Measurements from ENCODE around the gene CFAP100. TPM values are rescaled to one million over a fixed set of nuclear protein-coding genes. Genes with fewer than 3 reads are reported as not detected.
A peak's percentile ranks its signal among the peaks of the same experiment; 100 is the strongest.

CFAP100 gene
- total RNA-seq, 2 donors from 2014 or later: 0.44 to 0.66 TPM

- H3K4me1 Mint-ChIP-seq: peaks cover 29% of the 10 kb centered on the region
- no peak for DNase-seq
Measured at GRCh38 chr3:126476166-126477060, 81.7 kb downstream of the CFAP100 start.

GRCh38 chr3:126477061-126477380 is 82.3 kb downstream of the CFAP100 start:
- Histone ChIP-seq H3K27me3 (ENCODE audit: control insufficient read depth, insufficient read depth, low read length, poor library complexity, severe bottlenecking) (no peaks in the 10 kb centered on the region), H3K9me3 (ENCODE audit: control insufficient read depth, low read length) (no peaks in the 10 kb centered on the region), H3K9ac (ENCODE audit: extremely low read depth, low read length, poor library complexity, severe bottlenecking) (no peak overlapping the region), H3K4me3 (ENCODE audit: low read length) (no peak overlapping the region), H3K27ac (ENCODE audit: low read depth, low read length) (no peak overlapping the region), H3K36me3 (ENCODE audit: control insufficient read depth, insufficient read depth, low read length) (peaks cover 2% of the 10 kb centered on the region), H3K4me1 (ENCODE audit: control insufficient read depth, insufficient read depth, low read length) (peaks cover 5% of the 10 kb centered on the region)
- DNase-seq: peak; percentile 68
- H3K36me3 Mint-ChIP-seq (ENCODE audit: low read depth): peaks cover 4% of the 10 kb centered on the region
- peaks cover 29% of the 10 kb centered on the region for H3K4me1 Mint-ChIP-seq
- no peaks in the 10 kb centered on the region for H3K9me3 Mint-ChIP-seq
- TF ChIP-seq, protein P1, sequence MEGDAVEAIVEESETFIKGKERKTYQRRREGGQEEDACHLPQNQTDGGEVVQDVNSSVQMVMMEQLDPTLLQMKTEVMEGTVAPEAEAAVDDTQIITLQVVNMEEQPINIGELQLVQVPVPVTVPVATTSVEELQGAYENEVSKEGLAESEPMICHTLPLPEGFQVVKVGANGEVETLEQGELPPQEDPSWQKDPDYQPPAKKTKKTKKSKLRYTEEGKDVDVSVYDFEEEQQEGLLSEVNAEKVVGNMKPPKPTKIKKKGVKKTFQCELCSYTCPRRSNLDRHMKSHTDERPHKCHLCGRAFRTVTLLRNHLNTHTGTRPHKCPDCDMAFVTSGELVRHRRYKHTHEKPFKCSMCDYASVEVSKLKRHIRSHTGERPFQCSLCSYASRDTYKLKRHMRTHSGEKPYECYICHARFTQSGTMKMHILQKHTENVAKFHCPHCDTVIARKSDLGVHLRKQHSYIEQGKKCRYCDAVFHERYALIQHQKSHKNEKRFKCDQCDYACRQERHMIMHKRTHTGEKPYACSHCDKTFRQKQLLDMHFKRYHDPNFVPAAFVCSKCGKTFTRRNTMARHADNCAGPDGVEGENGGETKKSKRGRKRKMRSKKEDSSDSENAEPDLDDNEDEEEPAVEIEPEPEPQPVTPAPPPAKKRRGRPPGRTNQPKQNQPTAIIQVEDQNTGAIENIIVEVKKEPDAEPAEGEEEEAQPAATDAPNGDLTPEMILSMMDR (conservative IDR thresholded peaks at IDR 0.05): no peak
- H3K4me3 Mint-ChIP-seq: peak overlapping the region; percentile 80
- H3K27me3 Mint-ChIP-seq (ENCODE audit: insufficient read depth): peaks cover 2% of the 10 kb centered on the region
- 72 to 88% methylated on average over 4 of the region's 4 CpGs for WGBS, 2 experiments (ENCODE audit: insufficient coverage in 1 of 2, insufficient read length in 1 of 2)
- H3K27ac Mint-ChIP-seq: peak overlapping the region; percentile 92

More at GRCh38 chr3:126476166-126477060, 81.7 kb downstream of the CFAP100 start:
- H3K27me3 ChIP-seq (ENCODE audit: control insufficient read depth, insufficient read depth, low read length, poor library complexity, severe bottlenecking): no peaks in the 10 kb centered on the region
- 31 to 49% methylated on average over 34 to 62 of the region's 66 CpGs for WGBS, 2 experiments (ENCODE audit: insufficient coverage in 1 of 2, insufficient read length in 1 of 2)
- H3K9ac ChIP-seq (ENCODE audit: extremely low read depth, low read length, poor library complexity, severe bottlenecking): peak overlapping the region; percentile 47
- H3K4me1 ChIP-seq (ENCODE audit: control insufficient read depth, insufficient read depth, low read length): peaks cover 5% of the 10 kb centered on the region
- H3K9me3 ChIP-seq (ENCODE audit: control insufficient read depth, low read length): no peaks in the 10 kb centered on the region
- H3K27ac Mint-ChIP-seq: peak overlapping the region; percentile 92
- peak overlapping the region; percentile 80 for H3K4me3 Mint-ChIP-seq
- H3K9me3 Mint-ChIP-seq: no peaks in the 10 kb centered on the region
- no peak overlapping the region for H3K27ac ChIP-seq (ENCODE audit: low read depth, low read length)
- H3K27me3 Mint-ChIP-seq (ENCODE audit: insufficient read depth): peaks cover 2% of the 10 kb centered on the region
- H3K36me3 Mint-ChIP-seq (ENCODE audit: low read depth): peaks cover 5% of the 10 kb centered on the region
- TF ChIP-seq, protein P1 (conservative IDR thresholded peaks at IDR 0.05): no peak
- peaks cover 8% of the 10 kb centered on the region for H3K36me3 ChIP-seq (ENCODE audit: control insufficient read depth, insufficient read depth, low read length)
- H3K4me3 ChIP-seq (ENCODE audit: low read length): peak overlapping the region; percentile 81

DNA sequence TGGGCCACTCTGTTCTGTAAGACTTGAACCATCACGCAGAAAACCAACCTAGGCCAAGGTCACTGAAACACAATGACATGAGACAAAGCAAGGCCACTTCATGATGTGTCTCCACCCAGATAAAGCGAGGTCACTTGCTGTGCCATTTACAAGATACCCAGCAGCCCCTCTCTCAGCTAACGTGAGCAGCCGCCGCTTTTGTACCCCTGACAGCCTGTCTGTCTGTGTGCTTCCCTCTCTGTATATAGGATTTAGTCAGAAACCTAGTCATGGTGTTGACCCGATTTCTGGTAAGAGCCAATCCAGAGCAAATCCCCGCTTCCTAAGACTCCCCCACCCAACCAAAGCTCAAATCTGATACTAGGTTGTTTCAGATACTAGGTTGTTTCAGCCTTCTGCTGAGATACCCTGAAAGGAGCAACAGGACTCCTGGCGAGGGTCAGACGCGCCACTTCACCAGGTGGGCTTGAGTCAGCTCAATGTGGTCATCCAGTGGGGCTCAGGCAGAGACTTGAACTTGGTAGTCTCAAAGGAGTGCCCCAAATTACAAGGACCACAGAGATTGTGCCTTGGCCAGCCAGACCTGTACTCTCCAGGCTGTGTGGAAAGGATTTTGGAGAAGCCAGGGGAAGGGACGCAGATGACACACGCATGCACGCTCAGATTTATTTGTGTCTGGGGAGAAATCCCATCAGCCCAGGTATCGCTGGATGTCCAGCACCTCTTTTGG is 84.0 kb downstream of the CFAP100 start:
- H3K9me3 ChIP-seq (ENCODE audit: control insufficient read depth, low read length): no peaks in the 10 kb centered on the region
- no peaks in the 10 kb centered on the region for H3K9me3 Mint-ChIP-seq

More for the DNA sequence above, 84.0 kb downstream of the CFAP100 start:
- Histone ChIP-seq H3K4me3 (ENCODE audit: low read length) (no peak overlapping the region), H3K4me1 (ENCODE audit: control insufficient read depth, insufficient read depth, low read length) (peaks cover under 1% of the 10 kb centered on the region), H3K27ac (ENCODE audit: low read depth, low read length) (no peak overlapping the region), H3K27me3 (ENCODE audit: control insufficient read depth, insufficient read depth, low read length, poor library complexity, severe bottlenecking) (no peaks in the 10 kb centered on the region), H3K9ac (ENCODE audit: extremely low read depth, low read length, poor library complexity, severe bottlenecking) (no peak overlapping the region), H3K36me3 (ENCODE audit: control insufficient read depth, insufficient read depth, low read length) (no peaks in the 10 kb centered on the region)
- WGBS, 2 experiments (ENCODE audit: insufficient coverage in 1 of 2, insufficient read length in 1 of 2): 91 to 93% methylated on average over 13 to 14 of the region's 14 CpGs
- Mint-ChIP-seq H3K27me3 (ENCODE audit: insufficient read depth) (peaks cover 2% of the 10 kb centered on the region), H3K36me3 (ENCODE audit: low read depth) (no peaks in the 10 kb centered on the region), H3K27ac (no peak overlapping the region), H3K4me1 (peaks cover 12% of the 10 kb centered on the region), H3K4me3 (no peak overlapping the region)
- TF ChIP-seq, protein P1 (conservative IDR thresholded peaks at IDR 0.05): no peak
- no peak for DNase-seq
